AG09319 (cell line): ENCODE data around the gene PNLIPRP1.

Source experiments
- DNase-seq: peaks from one replicate; pipeline ENCODE4 v3.0.0-alpha.2; 2010; ENCODE audit warnings: low read depth; ENCODE audit errors: extremely low read depth
- CTCF ChIP-seq: IDR thresholded peaks from 2 replicates; pipeline ENCODE4 v1.5.1; 2011; ENCODE audit warnings: low read depth, mild to moderate bottlenecking, inconsistent platforms, low read length, moderate library complexity

Gene PNLIPRP1

GRCh38 chr10:116611153-116611545 is 20.4 kb downstream of the PNLIPRP1 start:
- no peak for DNase-seq
- TF ChIP-seq CTCF, result no peak

- TF ChIP-seq CTCF, result no peak
- DNase-seq, result no peak
These were observed 21.5 kb downstream of the PNLIPRP1 start for GRCh38 chr10:116612107-116612769.

GRCh38 chr10:116613471-116613870 is 22.7 kb downstream of the PNLIPRP1 start:
- TF ChIP-seq CTCF, result no peak
- no peak for DNase-seq

- TF ChIP-seq CTCF, result no peak
- no peak for DNase-seq
These were observed 24.0 kb downstream of the PNLIPRP1 start for GRCh38 chr10:116614796-116615195.

- DNase-seq, result no peak
- no peak for TF ChIP-seq CTCF
These were observed 24.5 kb downstream of the PNLIPRP1 start for GRCh38 chr10:116615199-116615776.

- DNase-seq, result no peak
- no peak for TF ChIP-seq CTCF
These were observed 30.0 kb downstream of the PNLIPRP1 start, which contains the start of gene PNLIPRP2 for GRCh38 chr10:116620423-116621400. PNLIPRP2 (plus strand) TSS chr10:116620953.
